HepG2 (cell line): ENCODE measurements around the gene ATOSB. TPM values are rescaled to one million over a fixed set of nuclear protein-coding genes. Genes with fewer than 3 reads are reported as not detected.

ENCODE experiments used
- BORCS8-MEF2B ChIP-seq: sonication (generic); formaldehyde crosslinking; IDR thresholded peaks from 2 replicates; pipeline ENCODE4 v1.8.0; 2022; ENCODE audit warnings: mild to moderate bottlenecking, missing genetic modification reagents
- CCDC6 ChIP-seq: sonication (generic); formaldehyde crosslinking; IDR thresholded peaks from 2 replicates; pipeline ENCODE4 v1.8.1; 2022; ENCODE audit warnings: mild to moderate bottlenecking, missing genetic modification reagents, moderate library complexity
- CHD2 ChIP-seq: IDR thresholded peaks from 2 replicates; pipeline ENCODE4 v1.6.1; 2011; ENCODE audit warnings: low read depth, low read length, improper control_type of control experiment
- ETV6 ChIP-seq: sonication (generic); formaldehyde crosslinking; conservative IDR thresholded peaks from 2 replicates; pipeline ENCODE4 v1.4.0; 2020; ENCODE audit warnings: missing genetic modification reagents
- HDAC2 ChIP-seq: sonication (generic); formaldehyde crosslinking; IDR thresholded peaks from 2 replicates; pipeline ENCODE4 v1.4.0; 2020; ENCODE audit warnings: missing genetic modification reagents
- KLF12 ChIP-seq: sonication (generic); formaldehyde crosslinking; IDR thresholded peaks from 2 replicates; pipeline ENCODE4 v1.4.0; 2020; ENCODE audit warnings: missing genetic modification reagents, borderline replicate concordance
- KLF15 ChIP-seq: sonication (generic); formaldehyde crosslinking; IDR thresholded peaks from 2 replicates; pipeline ENCODE4 v1.8.1; 2023; ENCODE audit warnings: borderline replicate concordance, mild to moderate bottlenecking, inconsistent platforms, missing genetic modification reagents, mixed read lengths
- POLR2A ChIP-seq, 2 experiments: IDR thresholded peaks; 2 replicates each; pipeline ENCODE4 v1.6.1; 2011; ENCODE audit warnings: low read depth in 2 of 2, low read length in 2 of 2, mild to moderate bottlenecking in 1 of 2, moderate library complexity in 1 of 2; ENCODE audit not compliant: insufficient read depth in 1 of 2
- SIX4 ChIP-seq: sonication (generic); formaldehyde crosslinking; IDR thresholded peaks from 2 replicates; pipeline ENCODE4 v1.4.0; 2020; ENCODE audit warnings: missing genetic modification reagents
- SKI ChIP-seq: fragments of 450-650 bp; IDR thresholded peaks from one replicate; pipeline ENCODE4 v1.6.1; 2018; ENCODE audit warnings: mild to moderate bottlenecking; ENCODE audit not compliant: partially characterized antibody
- SP2 ChIP-seq: sonication (generic); formaldehyde crosslinking; IDR thresholded peaks from 2 replicates; pipeline ENCODE4 v1.5.1; 2020; ENCODE audit warnings: mild to moderate bottlenecking, missing genetic modification reagents
- SUZ12 ChIP-seq: fragments of 150-350 bp; IDR thresholded peaks from 2 replicates; pipeline ENCODE4 v1.6.1; 2014; ENCODE audit warnings: low read depth, low read length
- TBX3 ChIP-seq: fragments of 450-650 bp; IDR thresholded peaks from 2 replicates; pipeline ENCODE4 v1.6.1; 2017; ENCODE audit warnings: antibody characterized with exemption, mild to moderate bottlenecking, inconsistent platforms, borderline replicate concordance
- TEAD2 ChIP-seq: sonication (generic); formaldehyde crosslinking; IDR thresholded peaks from 2 replicates; pipeline ENCODE4 v1.9.0; 2021; ENCODE audit warnings: missing genetic modification reagents
- U2AF1 ChIP-seq: fragments of 200-400 bp; formaldehyde crosslinking; optimal IDR thresholded peaks from 2 replicates; pipeline ENCODE3; 2017; ENCODE audit warnings: mild to moderate bottlenecking, low read depth, low read length
- ZEB1 ChIP-seq: IDR thresholded peaks from 2 replicates; pipeline ENCODE4 v1.6.1; 2012; ENCODE audit warnings: mild to moderate bottlenecking, low read depth, inconsistent platforms; ENCODE audit not compliant: insufficient replicate concordance
- ZNF589 ChIP-seq: sonication (generic); formaldehyde crosslinking; conservative IDR thresholded peaks from 2 replicates; pipeline ENCODE4 v1.8.0; 2022; ENCODE audit warnings: mild to moderate bottlenecking, moderate library complexity, missing genetic modification reagents
- ZNF639 ChIP-seq: conservative IDR thresholded peaks from 2 replicates; pipeline ENCODE4 v1.6.1; 2018; ENCODE audit warnings: missing genetic modification reagents
- ZNF660 ChIP-seq: sonication (generic); formaldehyde crosslinking; IDR thresholded peaks from 2 replicates; pipeline ENCODE4 v1.5.1; 2020; ENCODE audit warnings: mild to moderate bottlenecking, low read depth, missing genetic modification reagents, borderline replicate concordance
- ZNF816 ChIP-seq: sonication (generic); formaldehyde crosslinking; IDR thresholded peaks from 2 replicates; pipeline ENCODE4 v1.8.0; 2022; ENCODE audit warnings: missing genetic modification reagents, mild to moderate bottlenecking, borderline replicate concordance
- ZSCAN5A ChIP-seq: sonication (generic); formaldehyde crosslinking; IDR thresholded peaks from 2 replicates; pipeline ENCODE4 v1.8.0; 2022; ENCODE audit warnings: mild to moderate bottlenecking, missing genetic modification reagents, borderline replicate concordance
- polyA plus RNA-seq, 8 experiments: library from polyadenylated mRNA; depleted of rRNA in 3 of 8; stranded (reverse) in 7 of 8; unstranded in 1 of 8; fragments of >200 nt; fragmentation: Illumina TruSeq in 4 of 8; extraction: Trizol in 4 of 8; gene quantifications; 2 replicates each; pipeline versions ENCODE4 v1.2.1 to v1.2.3, GENCODE V29; 2011 to 2016; ENCODE audit warnings: low read depth in 4 of 8, missing spikeins in 1 of 8, mixed read lengths in 1 of 8; ENCODE audit not compliant: insufficient read depth in 1 of 8
- total RNA-seq, 5 experiments: library from RNA; depleted of rRNA; stranded (reverse); fragments of >200 nt; fragmentation: Illumina TruSeq; extraction: Trizol; gene quantifications; 2 replicates each; pipeline ENCODE4 v1.2.3, GENCODE V29; 2016; ENCODE audit warnings: low read depth in 1 of 5
- TF ChIP-seq, protein P1 (sequence below): sonication (generic); formaldehyde crosslinking; IDR thresholded peaks from 2 replicates; pipeline ENCODE4 v1.4.0; 2020; ENCODE audit warnings: mild to moderate bottlenecking, missing genetic modification reagents
- TF ChIP-seq, protein P2 (sequence below): sonication (generic); formaldehyde crosslinking; IDR thresholded peaks from 2 replicates; pipeline ENCODE4 v1.8.0; 2022; ENCODE audit warnings: missing genetic modification reagents, mild to moderate bottlenecking, inconsistent platforms, borderline replicate concordance

The ATOSB gene
- total and polyA plus RNA-seq, 2 of the 13 experiments (the other 11 are each of a cell fraction or from before 2014, with no cell fraction given) = 1.9 to 6.4 TPM

- TF ChIP-seq ZEB1 (no peak), CCDC6 (CRISPR knock-in tag) (no peak), U2AF1 (no peak), ZNF816 (CRISPR knock-in tag) (no peak), HDAC2 (peak; percentile 15; the same call in 1 of the 2 replicates), ZNF660 (CRISPR knock-in tag) (no peak), KLF15 (CRISPR knock-in tag) (no peak), CHD2 (peak; percentile 54; the same call in 1 of the 2 replicates), KLF12 (CRISPR knock-in tag) (no peak), POLR2A (IDR thresholded peaks at IDR 0.05; ENCODE audit: insufficient read depth in 1 of 2, low read depth in 2 of 2, low read length in 2 of 2) (peak in 1 of 2 experiments; percentile 94; a peak in 2 of 4 replicates), ETV6 (CRISPR knock-in tag) (no peak), TBX3 (peak; percentile 80; the same call in 1 of the 2 replicates), SKI (peak; percentile 50), ZNF589 (no peak), BORCS8-MEF2B (CRISPR knock-in tag) (peak; percentile 73; the same call in 1 of the 2 replicates), ZNF639 (CRISPR knock-in tag) (no peak), SIX4 (CRISPR knock-in tag) (peak; percentile 84), SP2 (CRISPR knock-in tag) (peak; percentile 100), ZSCAN5A (CRISPR knock-in tag) (0 out of 2 replicates have a peak, but pooled peaks have one; percentile 25), TEAD2 (CRISPR knock-in tag) (peak; percentile 39; the same call in 1 of the 2 replicates), SUZ12 (no peak)
- TF ChIP-seq, protein P1, sequence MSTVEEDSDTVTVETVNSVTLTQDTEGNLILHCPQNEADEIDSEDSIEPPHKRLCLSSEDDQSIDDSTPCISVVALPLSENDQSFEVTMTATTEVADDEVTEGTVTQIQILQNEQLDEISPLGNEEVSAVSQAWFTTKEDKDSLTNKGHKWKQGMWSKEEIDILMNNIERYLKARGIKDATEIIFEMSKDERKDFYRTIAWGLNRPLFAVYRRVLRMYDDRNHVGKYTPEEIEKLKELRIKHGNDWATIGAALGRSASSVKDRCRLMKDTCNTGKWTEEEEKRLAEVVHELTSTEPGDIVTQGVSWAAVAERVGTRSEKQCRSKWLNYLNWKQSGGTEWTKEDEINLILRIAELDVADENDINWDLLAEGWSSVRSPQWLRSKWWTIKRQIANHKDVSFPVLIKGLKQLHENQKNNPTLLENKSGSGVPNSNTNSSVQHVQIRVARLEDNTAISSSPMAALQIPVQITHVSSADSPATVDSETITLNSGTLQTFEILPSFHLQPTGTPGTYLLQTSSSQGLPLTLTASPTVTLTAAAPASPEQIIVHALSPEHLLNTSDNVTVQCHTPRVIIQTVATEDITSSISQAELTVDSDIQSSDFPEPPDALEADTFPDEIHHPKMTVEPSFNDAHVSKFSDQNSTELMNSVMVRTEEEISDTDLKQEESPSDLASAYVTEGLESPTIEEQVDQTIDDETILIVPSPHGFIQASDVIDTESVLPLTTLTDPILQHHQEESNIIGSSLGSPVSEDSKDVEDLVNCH (CRISPR knock-in tag) = no peak
- TF ChIP-seq, protein P2, sequence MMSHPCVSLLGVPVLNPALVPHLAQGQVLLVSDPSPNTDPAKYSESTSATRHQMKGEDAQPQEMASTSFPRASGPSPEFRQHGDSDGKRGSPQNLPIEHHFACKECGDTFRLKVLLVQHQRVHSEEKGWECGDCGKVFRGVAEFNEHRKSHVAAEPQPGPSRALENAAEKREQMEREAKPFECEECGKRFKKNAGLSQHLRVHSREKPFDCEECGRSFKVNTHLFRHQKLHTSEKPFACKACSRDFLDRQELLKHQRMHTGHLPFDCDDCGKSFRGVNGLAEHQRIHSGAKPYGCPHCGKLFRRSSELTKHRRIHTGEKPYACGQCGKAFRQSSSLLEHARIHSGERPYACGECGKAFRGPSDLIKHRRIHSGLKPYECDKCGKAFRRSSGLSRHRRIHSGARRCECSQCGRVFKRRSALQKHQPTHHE (CRISPR knock-in tag) = peak; percentile 35; the same call in 1 of the 2 replicates
These were observed 43.0 kb downstream of the ATOSB start, which contains the start of gene VCP (continued) for GRCh38 chr9:35072461-35073278.
